ENCODE results near the gene TLE3. TPM values are rescaled to one million over a fixed set of nuclear protein-coding genes. Genes with fewer than 3 reads are reported as not detected.

The TLE3 gene
- polyA plus RNA-seq, 1 donor (not counting 4 experiments of a cell fraction or from before 2014, with no cell fraction given) = 8.3 TPM

DNA sequence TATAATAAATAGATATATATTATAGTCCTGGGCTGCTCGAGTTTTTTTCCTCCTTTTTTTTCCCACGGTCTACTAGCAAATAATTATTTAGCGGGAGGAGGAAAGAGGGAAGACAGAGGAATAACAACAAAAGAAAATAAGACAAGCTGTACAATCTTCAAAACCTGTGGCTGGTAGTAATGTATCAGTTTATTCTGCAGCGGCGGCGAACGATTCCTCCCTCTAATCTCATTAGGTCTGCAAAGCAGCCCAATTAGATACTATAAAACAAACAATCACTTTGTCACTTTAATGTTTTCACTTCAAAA is 390 bp upstream of the TLE3 start:
- no peak overlapping the region for H2AFZ ChIP-seq (ENCODE audit: control insufficient read depth, low read length)
- H3K9me3 ChIP-seq (ENCODE audit: control insufficient read depth, low read depth, low read length) = no peaks in the 10 kb centered on the region
- DNase-seq (ENCODE audit: low read depth, low spot score) (no peak), FAIRE-seq (no peak)
- TF ChIP-seq, protein P1, sequence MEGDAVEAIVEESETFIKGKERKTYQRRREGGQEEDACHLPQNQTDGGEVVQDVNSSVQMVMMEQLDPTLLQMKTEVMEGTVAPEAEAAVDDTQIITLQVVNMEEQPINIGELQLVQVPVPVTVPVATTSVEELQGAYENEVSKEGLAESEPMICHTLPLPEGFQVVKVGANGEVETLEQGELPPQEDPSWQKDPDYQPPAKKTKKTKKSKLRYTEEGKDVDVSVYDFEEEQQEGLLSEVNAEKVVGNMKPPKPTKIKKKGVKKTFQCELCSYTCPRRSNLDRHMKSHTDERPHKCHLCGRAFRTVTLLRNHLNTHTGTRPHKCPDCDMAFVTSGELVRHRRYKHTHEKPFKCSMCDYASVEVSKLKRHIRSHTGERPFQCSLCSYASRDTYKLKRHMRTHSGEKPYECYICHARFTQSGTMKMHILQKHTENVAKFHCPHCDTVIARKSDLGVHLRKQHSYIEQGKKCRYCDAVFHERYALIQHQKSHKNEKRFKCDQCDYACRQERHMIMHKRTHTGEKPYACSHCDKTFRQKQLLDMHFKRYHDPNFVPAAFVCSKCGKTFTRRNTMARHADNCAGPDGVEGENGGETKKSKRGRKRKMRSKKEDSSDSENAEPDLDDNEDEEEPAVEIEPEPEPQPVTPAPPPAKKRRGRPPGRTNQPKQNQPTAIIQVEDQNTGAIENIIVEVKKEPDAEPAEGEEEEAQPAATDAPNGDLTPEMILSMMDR (optimal IDR thresholded peaks at IDR 0.05 in 1 of 3, IDR thresholded peaks at IDR 0.05 in 1 of 3, conservative IDR thresholded peaks at IDR 0.05 in 1 of 3; ENCODE audit: extremely low read depth in 1 of 3, insufficient read depth in 2 of 3, low read length in 3 of 3) = no peak
- TF ChIP-seq EZH2 (IDR thresholded peaks at IDR 0.05; ENCODE audit: low read length) = no peak
- H3K4me3 ChIP-seq (ENCODE audit: control insufficient read depth in 2 of 3, extremely low read depth in 1 of 3, insufficient read depth in 2 of 3, low read depth in 1 of 3, low read length in 3 of 3) = peak overlapping the region in 2 of 3 experiments; percentile 53 to 72
- H3K9ac ChIP-seq (ENCODE audit: control insufficient read depth, extremely low read depth, insufficient read depth, low read length) = peak overlapping the region; percentile 79
- peaks cover 40% of the 10 kb centered on the region for H3K4me1 ChIP-seq (ENCODE audit: control insufficient read depth, extremely low read depth, insufficient read depth, low read length)
- dilution Hi-C loops (cut with MboI; ENCODE audit: extremely low pct_ligation_motif_present, low sequenced_read_pairs) = no loop called here
- H3K27me3 ChIP-seq (ENCODE audit: control insufficient read depth, extremely low read depth, insufficient read depth, low read length) = peaks cover 25% of the 10 kb centered on the region
- peak overlapping the region; percentile 84 for H3K4me2 ChIP-seq (ENCODE audit: control insufficient read depth, extremely low read depth, insufficient read depth, low read depth, low read length)
- H4K20me1 ChIP-seq (ENCODE audit: control insufficient read depth, extremely low read depth, insufficient read depth, low read length) = peaks cover 7% of the 10 kb centered on the region
- peaks cover 0 to 5% of the 10 kb centered on the region in 2 experiments for H3K36me3 ChIP-seq (ENCODE audit: control insufficient read depth in 2 of 2, extremely low read depth in 1 of 2, insufficient read depth in 2 of 2, low read length in 2 of 2)
- H3K27ac ChIP-seq (ENCODE audit: control insufficient read depth, insufficient read depth, low read length) = peak overlapping the region; percentile 86
- H3K9me1 ChIP-seq (ENCODE audit: control insufficient read depth, extremely low read depth, insufficient read depth, low read length) = peaks cover 2% of the 10 kb centered on the region
- H3K79me2 ChIP-seq (ENCODE audit: control insufficient read depth, insufficient read depth, low read length) = peaks cover 14% of the 10 kb centered on the region

DNA sequence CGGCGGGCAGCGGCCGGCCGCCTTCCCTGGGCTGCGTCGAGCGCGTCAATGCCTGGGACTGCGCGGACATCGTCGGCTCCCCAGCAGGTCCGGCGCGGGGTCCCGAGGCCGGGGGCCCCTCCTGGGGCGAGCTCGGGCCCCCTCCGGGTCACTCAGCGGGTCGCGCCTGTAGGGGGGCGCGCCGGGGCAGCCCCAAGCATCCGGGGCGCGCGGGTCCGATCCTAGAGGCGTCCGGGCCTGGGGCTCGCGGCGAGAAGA is 725 bp downstream of the TLE3 start:
- TF ChIP-seq, protein P1 (optimal IDR thresholded peaks at IDR 0.05 in 1 of 3, IDR thresholded peaks at IDR 0.05 in 1 of 3, conservative IDR thresholded peaks at IDR 0.05 in 1 of 3; ENCODE audit: extremely low read depth in 1 of 3, insufficient read depth in 2 of 3, low read length in 3 of 3) = no peak
- no peak for TF ChIP-seq EZH2 (IDR thresholded peaks at IDR 0.05; ENCODE audit: low read length)
- Histone ChIP-seq H3K36me3 (ENCODE audit: control insufficient read depth in 2 of 2, extremely low read depth in 1 of 2, insufficient read depth in 2 of 2, low read length in 2 of 2) (peaks cover 0 to 6% of the 10 kb centered on the region in 2 experiments), H2AFZ (ENCODE audit: control insufficient read depth, low read length) (no peak overlapping the region), H4K20me1 (ENCODE audit: control insufficient read depth, extremely low read depth, insufficient read depth, low read length) (peaks cover 11% of the 10 kb centered on the region), H3K9ac (ENCODE audit: control insufficient read depth, extremely low read depth, insufficient read depth, low read length) (peak overlapping the region; percentile 79), H3K9me3 (ENCODE audit: control insufficient read depth, low read depth, low read length) (no peaks in the 10 kb centered on the region), H3K4me3 (ENCODE audit: control insufficient read depth in 2 of 3, extremely low read depth in 1 of 3, insufficient read depth in 2 of 3, low read depth in 1 of 3, low read length in 3 of 3) (peak overlapping the region; percentile 68 to 90 (median 76)), H3K4me2 (ENCODE audit: control insufficient read depth, extremely low read depth, insufficient read depth, low read depth, low read length) (peak overlapping the region; percentile 84), H3K9me1 (ENCODE audit: control insufficient read depth, extremely low read depth, insufficient read depth, low read length) (peaks cover 2% of the 10 kb centered on the region), H3K27ac (ENCODE audit: control insufficient read depth, insufficient read depth, low read length) (peak overlapping the region; percentile 86), H3K4me1 (ENCODE audit: control insufficient read depth, extremely low read depth, insufficient read depth, low read length) (peaks cover 51% of the 10 kb centered on the region), H3K79me2 (ENCODE audit: control insufficient read depth, insufficient read depth, low read length) (peaks cover 14% of the 10 kb centered on the region), H3K27me3 (ENCODE audit: control insufficient read depth, extremely low read depth, insufficient read depth, low read length) (peaks cover 14% of the 10 kb centered on the region)
- FAIRE-seq = no peak
- dilution Hi-C loops (cut with MboI; ENCODE audit: extremely low pct_ligation_motif_present, low sequenced_read_pairs) = no loop called here
- no peak for DNase-seq (ENCODE audit: low read depth, low spot score)
